HS-5 (cell line): ENCODE results near the gene ELL.
"Not testable (repeated sequence)": the region's sequence is repeated elsewhere in the genome, so short reads cannot be mapped to it uniquely, and the experiment has no call there.

Experiments used
- DNase-seq: peaks from one replicate; pipeline ENCODE4 v3.0.0-alpha.2; 2012; ENCODE audit warnings: low read depth

Gene ELL

DNA sequence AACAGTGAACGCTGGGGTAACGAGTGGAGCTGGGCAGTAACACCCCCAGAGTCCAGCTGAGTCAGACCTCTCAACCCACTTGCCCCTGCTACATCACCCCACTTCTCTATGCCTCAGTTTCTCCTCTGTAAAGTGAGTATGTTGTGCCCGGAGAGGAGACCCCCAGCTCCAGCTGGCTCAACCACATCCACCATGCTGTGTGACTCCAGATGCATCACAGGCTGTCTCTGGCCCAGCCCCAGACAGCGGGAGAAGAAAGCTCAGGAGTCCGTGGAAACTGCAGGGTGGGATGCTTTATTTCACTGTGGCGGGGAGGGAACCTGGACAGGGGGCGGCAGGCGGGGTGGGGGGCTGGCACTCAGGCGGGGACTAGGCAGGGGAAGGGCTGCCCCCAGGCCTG lies 9.6 kb upstream of the ELL start:
- DNase-seq: no peak

- no peak for DNase-seq
Observed at GRCh38 chr19:18529782-18530181, 7.9 kb upstream of the ELL start.

DNA sequence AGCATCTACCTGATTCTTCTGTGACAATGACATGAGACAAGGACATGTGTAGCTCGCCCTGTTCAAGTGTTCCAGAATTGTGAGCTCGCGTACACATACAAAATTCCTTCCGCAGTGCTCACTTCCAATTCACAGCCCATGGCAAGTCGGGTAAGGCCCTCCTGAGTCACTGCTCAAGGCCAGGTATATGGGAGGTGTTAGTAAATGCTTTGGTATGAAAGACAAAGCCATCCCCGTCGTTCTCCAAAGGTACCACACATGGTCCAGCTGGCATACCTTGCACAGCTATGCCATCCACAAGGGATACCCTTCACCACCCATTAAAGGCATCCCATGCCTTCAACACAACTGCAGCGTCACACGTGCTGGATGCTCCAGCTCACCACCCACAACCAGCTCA lies 4.4 kb upstream of the ELL start:
- no peak for DNase-seq

GRCh38 chr19:18523841-18524240 lies 2.0 kb upstream of the ELL start:
- no peak for DNase-seq

- DNase-seq: not testable (repeated sequence)
Observed at GRCh38 chr19:18522862-18523440, 1.1 kb upstream of the ELL start.

DNA sequence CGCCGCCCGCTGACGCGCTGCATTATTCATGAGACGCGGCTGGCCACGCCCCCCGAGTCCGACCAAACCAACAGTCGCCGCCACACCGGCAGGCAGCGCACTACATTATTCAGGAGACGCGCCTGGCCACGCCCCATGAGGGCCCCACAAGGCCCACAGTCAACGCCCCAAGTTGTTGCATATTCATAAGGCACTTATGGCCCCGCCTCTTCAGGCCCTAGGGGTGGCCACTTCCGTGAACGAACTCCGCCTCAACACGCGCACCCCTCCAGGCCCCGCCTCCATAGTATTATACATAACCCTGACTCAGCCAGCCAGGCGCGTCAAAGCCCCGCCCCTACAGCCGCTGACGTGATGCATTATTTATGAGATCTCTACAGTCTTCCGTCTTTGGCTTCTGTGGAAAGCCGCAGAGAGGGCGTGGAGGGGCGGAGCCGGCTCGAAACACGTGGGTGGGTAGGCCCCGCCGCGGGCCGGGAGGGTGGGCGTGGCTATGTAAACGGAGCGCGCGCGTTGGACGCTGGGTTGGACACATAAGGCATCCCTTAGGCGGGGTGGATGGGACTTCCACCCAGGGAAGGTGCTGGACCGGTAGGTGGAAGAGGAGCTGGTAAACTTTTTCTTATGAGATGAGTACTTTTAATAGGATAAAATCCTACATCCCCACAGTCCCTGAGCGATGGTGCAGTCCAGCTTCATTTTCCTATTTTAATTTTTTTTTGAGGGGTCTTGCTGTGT lies 423 bp upstream of the ELL start:
- peak; percentile 99 for DNase-seq

DNA sequence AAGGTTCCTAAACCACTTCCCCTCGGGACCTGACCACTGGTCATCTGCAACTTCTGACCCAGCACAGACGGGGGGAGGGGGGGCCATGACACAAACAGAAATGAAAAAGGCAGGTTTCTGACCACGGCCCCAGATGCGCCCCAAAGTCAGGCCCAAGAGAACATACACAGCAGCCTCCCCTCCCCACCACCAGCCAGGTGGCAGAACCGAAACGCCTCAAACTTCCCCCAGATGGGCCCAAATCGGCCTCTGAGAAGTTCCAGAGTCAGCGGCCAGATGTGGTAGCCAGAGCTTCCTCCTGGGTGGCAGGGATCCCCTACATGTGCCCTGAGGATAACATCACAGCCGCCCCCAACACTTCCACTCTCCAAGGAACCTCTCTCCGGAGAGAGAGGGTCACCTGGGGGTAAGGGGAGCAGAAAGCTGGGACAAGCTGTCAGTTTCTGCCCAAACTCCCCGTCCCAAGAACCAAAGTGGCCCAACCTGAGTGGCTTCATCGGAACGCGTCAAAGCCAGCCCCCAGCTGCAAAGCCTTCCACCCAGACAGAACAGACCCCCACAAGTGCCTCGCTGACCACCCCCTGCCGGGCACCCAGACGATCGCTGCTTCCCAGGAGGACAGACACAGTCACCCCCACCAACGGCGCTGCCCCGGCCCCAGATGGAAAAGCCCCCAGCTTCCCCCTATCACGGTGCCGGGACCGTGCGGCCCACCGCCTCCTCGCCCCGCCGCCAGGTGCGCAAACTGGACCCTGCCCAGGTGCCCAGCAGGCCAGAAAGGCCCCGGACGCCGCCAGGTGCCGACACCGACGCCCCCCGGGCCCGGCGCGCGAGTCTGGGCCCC lies 800 bp downstream of the ELL start:
- no peak for DNase-seq

GRCh38 chr19:18519962-18520847 lies 1.7 kb downstream of the ELL start:
- DNase-seq: peak; percentile 68

GRCh38 chr19:18518639-18519038 lies 3.2 kb downstream of the ELL start:
- no peak for DNase-seq

- DNase-seq: no peak
Observed at GRCh38 chr19:18517606-18518005, 4.3 kb downstream of the ELL start.

- no peak for DNase-seq
Observed at GRCh38 chr19:18515959-18516358, 5.9 kb downstream of the ELL start.

- DNase-seq: no peak
Observed at GRCh38 chr19:18514800-18515682, 6.8 kb downstream of the ELL start.

DNA sequence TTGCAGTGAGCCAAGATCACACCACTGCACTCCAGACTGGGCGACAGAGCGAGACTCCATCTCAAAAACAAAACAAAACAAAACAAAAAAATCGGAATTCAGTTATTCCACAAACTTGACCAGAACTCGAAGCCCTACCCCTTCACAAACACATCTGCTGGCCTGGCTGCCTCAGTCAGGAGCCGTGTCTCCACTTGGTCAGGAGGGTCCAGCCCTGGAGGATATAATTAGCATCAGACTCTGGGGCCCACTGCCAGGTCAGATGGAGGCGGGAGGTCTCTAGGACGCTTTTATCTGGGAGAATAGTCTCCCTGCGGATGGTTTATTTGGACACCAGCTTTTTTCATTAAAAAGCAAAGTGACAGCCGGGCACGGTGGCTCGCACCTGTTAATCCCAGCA lies 8.0 kb downstream of the ELL start:
- no peak for DNase-seq

DNA sequence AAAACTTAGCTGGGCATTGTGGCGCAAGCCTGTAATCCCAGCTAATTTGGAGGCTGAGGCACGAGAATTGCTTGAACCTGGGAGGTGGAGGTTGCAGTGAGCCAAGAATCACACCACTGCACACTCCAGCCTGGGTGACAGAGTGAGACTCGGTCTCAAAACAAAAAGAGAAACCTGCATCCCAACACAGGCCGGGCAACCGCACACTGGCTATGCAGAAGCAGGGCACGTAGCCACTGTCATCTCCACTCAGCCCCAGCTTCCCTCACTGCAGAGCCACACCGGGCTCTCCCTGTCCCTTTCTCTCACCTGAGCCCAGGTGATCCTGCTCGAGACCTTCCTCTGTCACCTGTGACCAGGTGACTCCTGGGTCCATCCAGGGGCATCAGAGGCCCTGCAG lies 11.7 kb downstream of the ELL start:
- DNase-seq: no peak

DNA sequence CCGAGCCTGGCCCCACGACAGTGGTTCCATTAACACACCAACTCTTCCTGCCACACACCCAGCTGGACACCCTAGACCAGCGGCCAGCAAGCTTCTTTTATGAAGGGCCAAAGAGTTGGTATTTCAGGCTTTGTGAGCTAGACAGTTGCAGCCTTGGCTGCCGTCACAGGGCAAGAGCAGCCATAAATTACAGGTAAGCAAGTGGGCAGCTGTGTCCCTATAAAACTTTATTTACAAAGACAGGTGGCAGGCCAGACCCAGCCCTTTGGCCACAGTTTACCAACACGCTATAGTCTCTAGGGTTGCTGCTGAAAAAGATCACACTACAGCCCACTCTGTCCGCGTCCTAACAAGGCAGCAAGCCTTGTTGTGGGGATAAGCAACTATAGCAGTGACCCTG lies 13.3 kb downstream of the ELL start:
- DNase-seq: no peak

GRCh38 chr19:18507727-18508440 lies 14.0 kb downstream of the ELL start:
- DNase-seq: no peak

DNA sequence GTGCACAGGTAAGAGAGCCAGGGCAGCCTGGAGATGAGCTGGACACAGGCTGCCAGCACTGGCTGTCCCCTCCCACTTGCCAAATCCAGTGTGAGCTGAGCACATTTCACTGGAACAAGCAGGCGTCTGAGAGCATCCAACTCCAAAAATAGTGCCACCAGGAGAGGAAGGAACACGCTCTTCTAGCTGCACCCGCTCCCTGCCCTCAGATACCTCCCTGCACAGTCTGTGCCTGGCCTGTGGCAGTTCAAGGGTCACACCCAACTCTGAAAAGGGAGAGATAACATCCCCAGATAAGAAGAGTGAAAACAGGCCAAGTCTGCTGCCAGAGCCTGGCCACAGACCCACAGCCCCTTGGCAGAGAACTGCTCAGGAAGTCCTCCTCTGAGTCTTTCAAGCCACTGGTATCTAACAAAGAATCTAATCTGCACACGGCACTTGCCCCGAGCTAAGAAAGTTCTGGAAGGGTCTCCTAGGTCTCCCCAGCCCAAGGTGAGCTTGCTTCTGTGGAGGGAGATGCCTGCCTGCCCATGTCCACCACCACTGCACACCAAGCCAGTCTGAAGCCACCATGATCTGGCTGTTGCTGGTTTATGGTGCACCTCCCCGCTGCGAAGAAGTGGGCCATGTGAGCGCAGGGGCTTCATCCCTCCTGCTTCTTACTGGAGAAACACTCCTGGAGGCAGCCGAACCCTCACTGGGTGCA lies 14.7 kb downstream of the ELL start:
- DNase-seq: no peak

DNA sequence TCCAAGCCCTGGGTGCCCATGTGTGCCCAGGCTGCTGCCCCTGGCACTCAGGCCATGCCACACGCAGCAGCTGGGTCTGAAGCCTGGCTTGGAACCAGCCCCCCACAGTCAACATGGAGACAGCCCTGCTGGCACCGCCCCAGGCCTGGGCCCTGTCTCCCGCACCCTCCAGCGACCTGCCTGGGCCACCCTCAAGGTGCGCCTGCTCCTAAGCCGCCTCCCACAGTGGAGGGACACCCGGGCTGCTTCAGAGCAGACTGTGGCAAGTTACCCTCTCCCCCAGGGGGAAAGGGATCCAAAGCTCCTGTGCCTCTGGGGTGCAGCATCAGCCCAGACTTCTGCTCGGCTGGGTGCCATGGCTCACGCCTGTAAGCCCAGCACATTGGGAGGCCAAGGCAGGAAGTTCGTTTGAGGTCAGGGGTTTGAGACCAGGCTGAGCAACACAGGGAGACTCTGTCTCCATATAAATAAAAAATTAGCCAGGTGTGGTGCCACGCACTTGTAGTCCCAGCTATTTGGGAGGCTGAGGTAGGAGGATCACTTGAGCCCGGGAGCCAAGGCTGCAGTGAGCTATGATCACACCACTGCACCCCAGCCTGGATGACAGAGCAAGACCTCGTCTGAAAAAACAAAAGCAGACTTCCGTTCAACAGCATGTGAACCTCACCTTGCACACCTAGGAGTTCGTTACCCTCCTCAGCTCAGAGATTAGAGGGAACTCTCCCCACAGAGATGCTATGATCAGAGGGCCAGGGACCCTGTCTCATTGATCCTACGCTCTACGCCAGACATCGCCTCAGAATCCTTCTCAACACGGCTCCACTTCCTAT lies 15.6 kb downstream of the ELL start:
- DNase-seq: no peak
